Parathyroid adenoma (tissue), 2 donors: Measurements from ENCODE around the gene NPAS3.

Experiments used
- H2AFZ ChIP-seq: fragments of 300-600 bp; sonication (generic); one replicate; pipeline ENCODE4 v1.7.0; 2017; ENCODE audit warnings: antibody characterized with exemption, mild to moderate bottlenecking
- H3K27ac ChIP-seq: fragments of 300-600 bp; sonication (generic); one replicate; pipeline ENCODE4 v1.7.0; 2017
- H3K27me3 ChIP-seq: fragments of 300-600 bp; sonication (generic); one replicate; pipeline ENCODE4 v1.7.0; 2017; ENCODE audit warnings: low read length; ENCODE audit not compliant: control insufficient read depth, insufficient read depth
- H3K36me3 ChIP-seq: fragments of 300-600 bp; sonication (generic); one replicate; pipeline ENCODE4 v1.7.0; 2017; ENCODE audit warnings: low read length; ENCODE audit not compliant: control insufficient read depth, insufficient read depth
- H3K4me1 ChIP-seq: fragments of 300-600 bp; sonication (generic); one replicate; pipeline ENCODE4 v1.7.0; 2017; ENCODE audit warnings: control low read depth
- H3K4me2 ChIP-seq: fragments of 300-600 bp; sonication (generic); one replicate; pipeline ENCODE4 v1.7.0; 2017; ENCODE audit warnings: low read length
- H3K4me3 ChIP-seq: fragments of 300-600 bp; sonication (generic); one replicate; pipeline ENCODE4 v1.7.0; 2017; ENCODE audit warnings: low read depth, low read length
- H3K79me2 ChIP-seq: fragments of 300-600 bp; sonication (generic); one replicate; pipeline ENCODE4 v1.7.0; 2017; ENCODE audit warnings: control low read depth
- H3K9ac ChIP-seq: fragments of 300-600 bp; sonication (generic); one replicate; pipeline ENCODE4 v1.7.0; 2017; ENCODE audit warnings: mild to moderate bottlenecking
- H3K9me3 ChIP-seq: fragments of 300-600 bp; sonication (generic); one replicate; pipeline ENCODE4 v1.7.0; 2017; ENCODE audit warnings: low read length; ENCODE audit not compliant: control insufficient read depth
- TF ChIP-seq, protein P1 (sequence below): fragments of 300-600 bp; sonication (generic); IDR thresholded peaks from one replicate; pipeline ENCODE4 v1.7.0; 2017; ENCODE audit warnings: antibody characterized with exemption, mild to moderate bottlenecking
- donor health status: primary hyperparathyroidism.

The NPAS3 gene

DNA sequence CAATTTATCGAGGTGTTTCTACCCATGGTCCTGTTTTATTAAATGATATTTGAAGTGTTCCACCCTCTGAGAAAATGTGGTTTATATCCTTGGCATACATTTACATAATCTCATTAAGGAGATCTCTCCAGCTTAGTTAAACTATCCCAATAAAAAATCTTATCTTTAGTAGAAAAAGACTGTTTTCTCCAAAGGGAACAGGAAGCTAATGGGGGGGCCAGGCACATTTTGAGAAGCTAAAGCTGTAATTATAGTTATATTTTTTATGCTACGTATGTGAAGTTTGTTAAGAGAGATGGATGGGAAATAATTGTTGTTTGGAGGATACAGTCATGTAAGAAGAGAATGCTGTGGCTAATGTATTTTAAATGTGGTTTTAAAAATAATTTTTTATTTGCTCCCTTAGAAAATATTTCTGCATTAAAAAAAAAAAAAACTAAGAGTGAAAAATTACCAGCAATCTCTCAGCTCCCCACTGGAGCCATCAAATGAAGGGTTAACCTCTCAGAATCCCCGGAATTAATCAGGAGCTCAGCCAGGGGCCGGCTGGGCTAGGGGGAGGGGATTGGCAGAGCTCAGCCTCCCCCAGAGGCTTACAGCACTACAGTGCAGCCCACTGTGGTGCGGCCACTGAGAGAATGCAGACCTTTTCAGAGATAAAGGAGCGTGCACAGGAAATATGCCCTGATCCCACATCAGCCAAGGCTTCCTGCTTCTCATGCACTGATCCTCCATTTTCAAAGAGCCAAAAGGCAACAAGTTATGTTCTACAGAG is 826.4 kb downstream of the NPAS3 start:
- Histone ChIP-seq H3K36me3 (no peaks in the 10 kb centered on the region), H3K79me2 (no peaks in the 10 kb centered on the region), H3K4me1 (no peaks in the 10 kb centered on the region), H3K27me3 (no peaks in the 10 kb centered on the region), H3K27ac (no peak overlapping the region), H2AFZ (no peak overlapping the region), H3K4me2 (no peak overlapping the region), H3K9me3 (no peaks in the 10 kb centered on the region), H3K4me3 (no peak overlapping the region), H3K9ac (no peak overlapping the region)
- TF ChIP-seq, protein P1, sequence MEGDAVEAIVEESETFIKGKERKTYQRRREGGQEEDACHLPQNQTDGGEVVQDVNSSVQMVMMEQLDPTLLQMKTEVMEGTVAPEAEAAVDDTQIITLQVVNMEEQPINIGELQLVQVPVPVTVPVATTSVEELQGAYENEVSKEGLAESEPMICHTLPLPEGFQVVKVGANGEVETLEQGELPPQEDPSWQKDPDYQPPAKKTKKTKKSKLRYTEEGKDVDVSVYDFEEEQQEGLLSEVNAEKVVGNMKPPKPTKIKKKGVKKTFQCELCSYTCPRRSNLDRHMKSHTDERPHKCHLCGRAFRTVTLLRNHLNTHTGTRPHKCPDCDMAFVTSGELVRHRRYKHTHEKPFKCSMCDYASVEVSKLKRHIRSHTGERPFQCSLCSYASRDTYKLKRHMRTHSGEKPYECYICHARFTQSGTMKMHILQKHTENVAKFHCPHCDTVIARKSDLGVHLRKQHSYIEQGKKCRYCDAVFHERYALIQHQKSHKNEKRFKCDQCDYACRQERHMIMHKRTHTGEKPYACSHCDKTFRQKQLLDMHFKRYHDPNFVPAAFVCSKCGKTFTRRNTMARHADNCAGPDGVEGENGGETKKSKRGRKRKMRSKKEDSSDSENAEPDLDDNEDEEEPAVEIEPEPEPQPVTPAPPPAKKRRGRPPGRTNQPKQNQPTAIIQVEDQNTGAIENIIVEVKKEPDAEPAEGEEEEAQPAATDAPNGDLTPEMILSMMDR, result no peak

DNA sequence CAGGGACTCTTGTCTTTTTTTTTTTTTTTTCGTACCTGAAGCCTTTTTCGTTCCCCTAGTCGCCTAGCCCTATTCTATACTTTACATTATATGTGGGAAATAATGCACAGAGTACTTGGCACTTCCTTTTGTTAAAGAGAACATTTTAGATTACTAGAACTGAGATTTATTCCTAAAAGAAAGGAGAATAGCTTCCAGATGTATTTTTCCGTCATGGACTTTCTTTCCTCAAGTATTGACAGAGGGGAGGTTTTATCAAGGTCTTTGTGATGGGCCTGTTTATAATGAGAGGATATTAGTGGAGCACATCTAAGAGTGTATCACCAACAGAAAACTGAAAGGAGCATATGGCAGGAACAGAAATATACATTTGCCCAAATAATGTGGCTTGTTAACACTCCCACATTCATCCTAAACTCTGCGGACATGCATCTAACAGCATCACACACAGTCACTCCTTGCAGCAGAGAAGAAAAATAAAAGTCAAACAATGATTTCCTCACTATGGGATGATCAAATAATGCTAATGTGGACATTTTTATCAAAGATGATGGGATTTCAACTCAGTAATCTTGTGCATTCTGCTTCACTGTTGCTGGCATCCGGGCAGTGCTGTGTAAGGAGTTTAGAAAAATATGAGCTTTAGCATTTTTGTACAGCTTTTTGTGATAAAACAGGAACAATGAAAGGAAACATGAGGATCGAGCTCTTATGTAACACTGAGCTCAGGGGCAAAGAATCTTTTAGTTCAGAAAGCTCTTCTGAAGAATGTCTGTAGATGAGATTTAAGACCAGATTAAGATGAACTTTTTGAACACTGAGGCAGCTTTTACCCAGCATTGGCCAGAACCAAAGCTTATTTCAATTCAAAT is 829.1 kb downstream of the NPAS3 start:
- TF ChIP-seq, protein P1, result no peak
- no peak overlapping the region for H3K4me3 ChIP-seq
- H3K9me3 ChIP-seq, result no peaks in the 10 kb centered on the region
- H3K27ac ChIP-seq, result no peak overlapping the region
- no peaks in the 10 kb centered on the region for H3K4me1 ChIP-seq
- H3K36me3 ChIP-seq, result no peaks in the 10 kb centered on the region
- no peak overlapping the region for H3K9ac ChIP-seq
- H3K79me2 ChIP-seq, result no peaks in the 10 kb centered on the region
- H3K4me2 ChIP-seq, result no peak overlapping the region
- no peaks in the 10 kb centered on the region for H3K27me3 ChIP-seq
- no peak overlapping the region for H2AFZ ChIP-seq

DNA sequence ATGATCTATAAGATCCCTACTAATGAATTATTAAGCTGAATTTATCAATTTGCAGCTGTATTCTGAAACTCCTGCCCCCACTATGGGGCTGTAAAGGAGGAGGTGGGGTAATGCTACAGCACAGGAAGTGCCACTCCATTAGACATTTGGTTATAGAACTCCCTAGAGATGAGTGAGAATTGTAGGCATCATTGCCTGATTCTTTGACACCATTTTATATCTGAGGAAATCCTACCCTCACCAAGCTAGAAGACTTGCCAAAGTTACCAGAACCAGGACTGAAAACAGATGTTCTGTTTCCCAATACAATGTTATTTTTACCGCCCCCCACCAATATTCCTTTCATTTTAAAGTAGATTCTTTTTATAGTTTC is 829.8 kb downstream of the NPAS3 start:
- Histone ChIP-seq H2AFZ (no peak overlapping the region), H3K27ac (no peak overlapping the region), H3K27me3 (no peaks in the 10 kb centered on the region), H3K4me3 (no peak overlapping the region), H3K4me2 (no peak overlapping the region), H3K79me2 (no peaks in the 10 kb centered on the region), H3K9ac (no peak overlapping the region), H3K36me3 (no peaks in the 10 kb centered on the region), H3K4me1 (no peaks in the 10 kb centered on the region), H3K9me3 (no peaks in the 10 kb centered on the region)
- TF ChIP-seq, protein P1, result no peak

DNA sequence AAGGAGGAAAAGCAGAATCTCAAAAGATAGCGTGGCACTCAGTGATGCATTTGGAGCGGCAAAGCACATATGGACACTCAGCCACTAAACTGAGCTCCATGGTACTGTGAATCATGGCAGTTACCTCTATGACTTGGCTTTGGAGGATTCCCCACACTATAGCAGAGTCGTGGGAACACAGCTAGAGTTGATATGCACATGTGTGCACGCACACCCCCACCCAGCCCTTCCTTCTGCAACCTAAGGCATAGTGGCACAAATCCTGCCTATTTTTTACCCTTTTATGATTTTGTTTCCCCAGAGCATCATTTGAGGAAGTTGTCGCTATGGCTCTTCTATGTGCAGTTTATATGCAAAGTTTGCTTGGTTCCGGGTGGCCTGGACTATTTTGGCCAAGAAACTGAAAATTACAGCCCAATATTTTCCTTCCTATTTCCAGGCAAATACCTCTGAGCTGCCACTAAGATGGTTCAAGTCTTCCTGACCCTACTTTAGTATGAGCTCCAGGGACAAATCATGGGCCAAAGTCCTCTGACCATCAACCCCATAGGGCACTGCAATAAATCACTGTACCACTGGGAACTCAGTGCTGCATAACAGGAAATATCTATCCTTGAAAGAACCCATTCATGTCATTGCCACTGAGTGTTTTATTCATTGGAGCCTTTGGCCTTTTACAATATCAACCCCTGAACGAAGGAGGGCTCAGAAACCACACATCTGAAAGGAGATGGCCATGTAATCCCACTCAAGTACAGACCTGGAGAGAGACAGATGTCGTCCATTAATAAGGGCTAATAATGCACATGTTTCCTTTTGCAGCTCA is 834.7 kb downstream of the NPAS3 start:
- H3K4me1 ChIP-seq, result no peaks in the 10 kb centered on the region
- H3K9ac ChIP-seq, result no peak overlapping the region
- no peaks in the 10 kb centered on the region for H3K79me2 ChIP-seq
- H3K4me3 ChIP-seq, result no peak overlapping the region
- no peaks in the 10 kb centered on the region for H3K9me3 ChIP-seq
- no peak overlapping the region for H3K4me2 ChIP-seq
- no peak overlapping the region for H3K27ac ChIP-seq
- H2AFZ ChIP-seq, result no peak overlapping the region
- H3K27me3 ChIP-seq, result no peaks in the 10 kb centered on the region
- no peaks in the 10 kb centered on the region for H3K36me3 ChIP-seq
- TF ChIP-seq, protein P1, result no peak
